CD14-positive monocyte (primary cell): ENCODE data around the gene SYTL3. TPM values are rescaled to one million over a fixed set of nuclear protein-coding genes. Genes with fewer than 3 reads are reported as not detected.
A peak's percentile ranks its signal among the peaks of the same experiment; 100 is the strongest.

Experiments
- DNase-seq, 3 donors: peaks; one replicate each; pipeline ENCODE4 v3.0.0-alpha.2; 2011 to 2022
- H2AFZ ChIP-seq: 2 replicates; pipeline ENCODE4 v1.6.0; 2012; ENCODE audit warnings: mild to moderate bottlenecking, low read depth, low read length, inconsistent platforms; ENCODE audit not compliant: insufficient read depth, poor library complexity, severe bottlenecking
- H3K27ac ChIP-seq, 2 donors: 1 replicate in 1 of 2; 2 replicates in 1 of 2; pipeline ENCODE4 v1.5.1; 2012 to 2013; ENCODE audit warnings: low read length in 2 of 2, control low read depth in 1 of 2, inconsistent platforms in 1 of 2, low read depth in 1 of 2, mild to moderate bottlenecking in 1 of 2
- H3K27me3 ChIP-seq, 2 donors: one replicate each; pipeline versions ENCODE4 v1.6.0 to v1.6.1; 2011 to 2013; ENCODE audit warnings: low read length in 2 of 2; ENCODE audit not compliant: control insufficient read depth in 2 of 2, insufficient read depth in 2 of 2
- H3K36me3 ChIP-seq, 2 donors: replicated peaks in 1 of 2; 1 replicate in 1 of 2; 2 replicates in 1 of 2; pipeline versions ENCODE4 v1.5.1 to v1.6.1; 2012 to 2013; ENCODE audit warnings: low read length in 2 of 2, control low read depth in 1 of 2, inconsistent platforms in 1 of 2, mild to moderate bottlenecking in 1 of 2; ENCODE audit not compliant: insufficient read depth in 2 of 2, control insufficient read depth in 1 of 2
- H3K4me1 ChIP-seq, 2 donors: 1 replicate in 1 of 2; 2 replicates in 1 of 2; pipeline versions ENCODE4 v1.5.1 to v1.6.1; 2012 to 2013; ENCODE audit warnings: low read length in 2 of 2, control low read depth in 1 of 2, inconsistent platforms in 1 of 2, mild to moderate bottlenecking in 1 of 2, moderate library complexity in 1 of 2; ENCODE audit not compliant: insufficient read depth in 2 of 2, control insufficient read depth in 1 of 2
- H3K4me2 ChIP-seq: replicated peaks from 2 replicates; pipeline ENCODE3; 2012; ENCODE audit warnings: low read length, moderate library complexity, mild to moderate bottlenecking; ENCODE audit not compliant: poor library complexity, severe bottlenecking; ENCODE audit errors: extremely low read depth
- H3K4me3 ChIP-seq, 3 experiments: fragments of 200-600 bp in 1 of 3; sonication (generic) in 1 of 3; replicated peaks in 1 of 3; 1 replicate in 2 of 3; 2 replicates in 1 of 3; pipeline ENCODE4 v1.5.1; 2011 to 2013; ENCODE audit warnings: low read length in 3 of 3, mild to moderate bottlenecking in 3 of 3, control low read depth in 2 of 3, low read depth in 2 of 3, inconsistent platforms in 1 of 3, moderate library complexity in 1 of 3
- H3K79me2 ChIP-seq: 2 replicates; pipeline ENCODE4 v1.6.0; 2012; ENCODE audit warnings: mild to moderate bottlenecking, control low read depth, inconsistent platforms, low read length, moderate library complexity; ENCODE audit not compliant: insufficient read depth
- H3K9ac ChIP-seq: 2 replicates; pipeline ENCODE4 v1.6.0; 2017; ENCODE audit warnings: low read length, mild to moderate bottlenecking; ENCODE audit not compliant: insufficient read depth, poor library complexity, severe bottlenecking
- H3K9me3 ChIP-seq, 2 donors: replicated peaks in 1 of 2; 1 replicate in 1 of 2; 2 replicates in 1 of 2; pipeline versions ENCODE4 v1.5.1 to v1.6.1; 2012 to 2013; ENCODE audit warnings: low read length in 2 of 2, control low read depth in 1 of 2; ENCODE audit not compliant: control insufficient read depth in 1 of 2, insufficient read depth in 1 of 2
- H4K20me1 ChIP-seq: 2 replicates; pipeline ENCODE4 v1.6.0; 2012; ENCODE audit warnings: mild to moderate bottlenecking, low read length, control low read depth, moderate library complexity; ENCODE audit not compliant: insufficient read depth
- H3K27ac Mint-ChIP-seq, 7 donors: one replicate each; pipeline ENCODE4 v1.8.0; 2020; ENCODE audit warnings: mild to moderate bottlenecking in 7 of 7, mixed read lengths in 7 of 7, moderate library complexity in 6 of 7, inconsistent platforms in 2 of 7
- H3K27me3 Mint-ChIP-seq, 3 donors: one replicate each; pipeline ENCODE4 v1.8.0; 2021 to 2022; ENCODE audit warnings: low read depth in 3 of 3, mild to moderate bottlenecking in 3 of 3, mixed read lengths in 3 of 3, moderate library complexity in 3 of 3, inconsistent platforms in 1 of 3
- H3K36me3 Mint-ChIP-seq, 2 donors: one replicate each; pipeline ENCODE4 v1.8.0; 2020; ENCODE audit warnings: mixed read lengths in 2 of 2, inconsistent platforms in 1 of 2, mild to moderate bottlenecking in 1 of 2
- H3K4me1 Mint-ChIP-seq: one replicate; pipeline ENCODE4 v1.8.0; 2020; ENCODE audit warnings: mild to moderate bottlenecking, mixed read lengths
- H3K4me3 Mint-ChIP-seq, 2 donors: one replicate each; pipeline ENCODE4 v1.8.0; 2020; ENCODE audit warnings: mild to moderate bottlenecking in 2 of 2, mixed read lengths in 2 of 2, moderate library complexity in 1 of 2
- H3K9me3 Mint-ChIP-seq, 7 donors: one replicate each; pipeline ENCODE4 v1.8.0; 2020 to 2022; ENCODE audit warnings: mixed read lengths in 7 of 7, mild to moderate bottlenecking in 6 of 7, moderate library complexity in 6 of 7, inconsistent platforms in 2 of 7
- CTCF ChIP-seq: fragments of 200-600 bp; IDR thresholded peaks from one replicate; pipeline ENCODE4 v1.8.0; 2022; ENCODE audit warnings: antibody characterized with exemption, mild to moderate bottlenecking
- WGBS: methylation state at CpG from one replicate; pipeline ENCODE4 v1.1.5; 2013; ENCODE audit warnings: missing lambda C conversion rate; ENCODE audit not compliant: insufficient coverage; 5-methylcytosine and 5-hydroxymethylcytosine counted together
- intact Hi-C, 2 donors: fragments of 100-400 bp; cut with micrococcal nuclease; formaldehyde crosslinking; loops; one replicate each; pipeline versions ENCODE4 v1.15.0 to v1.15.1; 2023
- polyA plus RNA-seq, 3 donors: library from polyadenylated mRNA; depleted of rRNA in 1 of 3; unstranded in 2 of 3; stranded (reverse) in 1 of 3; fragments of 300-500 nt in 2 of 3; fragments of >200 nt in 1 of 3; fragmentation: Illumina TruSeq in 2 of 3; gene quantifications; 1 replicate in 2 of 3; 2 replicates in 1 of 3; pipeline ENCODE4 v1.2.3, GENCODE V29; 2012 to 2021

The SYTL3 gene
- polyA plus RNA-seq, 3 donors, result 14.6 to 18.7 (median 14.8) TPM

GRCh38 chr6:158764183-158764849 is 114.5 kb downstream of the SYTL3 start:
- Histone ChIP-seq H3K9ac (no peak overlapping the region), H3K4me2 (no peak overlapping the region), H2AFZ (no peak overlapping the region), H3K79me2 (no peaks in the 10 kb centered on the region), H3K36me3 (peaks cover 63 to 79% of the 10 kb centered on the region in 2 donors), H4K20me1 (peaks cover 15% of the 10 kb centered on the region), H3K27me3 (no peaks in the 10 kb centered on the region), H3K4me3 (no peak overlapping the region), H3K9me3 (no peaks in the 10 kb centered on the region), H3K27ac (no peak overlapping the region), H3K4me1 (no peaks in the 10 kb centered on the region)
- Mint-ChIP-seq H3K36me3 (peaks cover 81 to 94% of the 10 kb centered on the region in 2 donors), H3K4me1 (peaks cover 2% of the 10 kb centered on the region), H3K9me3 (peaks cover 0 to 5% (median 3%) of the 10 kb centered on the region in 7 donors), H3K4me3 (no peak overlapping the region), H3K27me3 (peaks cover 0 to 2% (median 0%) of the 10 kb centered on the region in 3 donors), H3K27ac (peak overlapping the region; percentile 13 to 65 (median 40))
- intact Hi-C loops, result loop anchor here in 1 of 2 donors (5.0 kb wide), 1 partner anchor 62 kb away; no protein-coding TSS in a partner anchor
- no peak for TF ChIP-seq CTCF
- WGBS, result 96% methylated on average over 6 of the region's 14 CpGs
- DNase-seq, result no peak

GRCh38 chr6:158764926-158765325 is 115.1 kb downstream of the SYTL3 start:
- no peak overlapping the region for H3K4me2 ChIP-seq
- Mint-ChIP-seq H3K27ac (peak overlapping the region in 3 of 7 donors; percentile 31 to 57 (median 53)), H3K27me3 (peaks cover 0 to 2% (median 0%) of the 10 kb centered on the region in 3 donors), H3K9me3 (peaks cover 0 to 5% (median 3%) of the 10 kb centered on the region in 7 donors), H3K36me3 (peaks cover 85 to 94% of the 10 kb centered on the region in 2 donors), H3K4me3 (no peak overlapping the region), H3K4me1 (peaks cover 2% of the 10 kb centered on the region)
- no peaks in the 10 kb centered on the region for H3K27me3 ChIP-seq
- no peaks in the 10 kb centered on the region for H3K79me2 ChIP-seq
- no peaks in the 10 kb centered on the region for H3K9me3 ChIP-seq
- H3K9ac ChIP-seq, result no peak overlapping the region
- intact Hi-C loops, result loop anchor here in 1 of 2 donors (5.0 kb wide), 1 partner anchor 63 kb away; no protein-coding TSS in a partner anchor
- no peaks in the 10 kb centered on the region for H3K4me1 ChIP-seq
- 100% methylated on average over 9 of the region's 9 CpGs for WGBS
- no peak for TF ChIP-seq CTCF
- H3K4me3 ChIP-seq, result no peak overlapping the region
- no peak overlapping the region for H3K27ac ChIP-seq
- no peak for DNase-seq
- H4K20me1 ChIP-seq, result peaks cover 21% of the 10 kb centered on the region
- H2AFZ ChIP-seq, result no peak overlapping the region
- H3K36me3 ChIP-seq, result peaks cover 69 to 85% of the 10 kb centered on the region in 2 donors
